Measurements from ENCODE around the gene NSUN4.

- no peak for TF ChIP-seq EP300 (IDR thresholded peaks at IDR 0.05; ENCODE audit: borderline replicate concordance in 1 of 2, control insufficient read depth in 1 of 2, low read depth in 2 of 2, low read length in 2 of 2)
- TF ChIP-seq, protein P1, sequence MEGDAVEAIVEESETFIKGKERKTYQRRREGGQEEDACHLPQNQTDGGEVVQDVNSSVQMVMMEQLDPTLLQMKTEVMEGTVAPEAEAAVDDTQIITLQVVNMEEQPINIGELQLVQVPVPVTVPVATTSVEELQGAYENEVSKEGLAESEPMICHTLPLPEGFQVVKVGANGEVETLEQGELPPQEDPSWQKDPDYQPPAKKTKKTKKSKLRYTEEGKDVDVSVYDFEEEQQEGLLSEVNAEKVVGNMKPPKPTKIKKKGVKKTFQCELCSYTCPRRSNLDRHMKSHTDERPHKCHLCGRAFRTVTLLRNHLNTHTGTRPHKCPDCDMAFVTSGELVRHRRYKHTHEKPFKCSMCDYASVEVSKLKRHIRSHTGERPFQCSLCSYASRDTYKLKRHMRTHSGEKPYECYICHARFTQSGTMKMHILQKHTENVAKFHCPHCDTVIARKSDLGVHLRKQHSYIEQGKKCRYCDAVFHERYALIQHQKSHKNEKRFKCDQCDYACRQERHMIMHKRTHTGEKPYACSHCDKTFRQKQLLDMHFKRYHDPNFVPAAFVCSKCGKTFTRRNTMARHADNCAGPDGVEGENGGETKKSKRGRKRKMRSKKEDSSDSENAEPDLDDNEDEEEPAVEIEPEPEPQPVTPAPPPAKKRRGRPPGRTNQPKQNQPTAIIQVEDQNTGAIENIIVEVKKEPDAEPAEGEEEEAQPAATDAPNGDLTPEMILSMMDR (IDR thresholded peaks at IDR 0.05 in 2 of 3, conservative IDR thresholded peaks at IDR 0.05 in 1 of 3; ENCODE audit: control insufficient read depth in 2 of 3, extremely low read depth in 1 of 3, insufficient read depth in 1 of 3, low read depth in 3 of 3, low read length in 3 of 3): no peak
- no peak for TF ChIP-seq POLR2AphosphoS2 (IDR thresholded peaks at IDR 0.05; ENCODE audit: low read depth, low read length)
- TF ChIP-seq, protein P2, sequence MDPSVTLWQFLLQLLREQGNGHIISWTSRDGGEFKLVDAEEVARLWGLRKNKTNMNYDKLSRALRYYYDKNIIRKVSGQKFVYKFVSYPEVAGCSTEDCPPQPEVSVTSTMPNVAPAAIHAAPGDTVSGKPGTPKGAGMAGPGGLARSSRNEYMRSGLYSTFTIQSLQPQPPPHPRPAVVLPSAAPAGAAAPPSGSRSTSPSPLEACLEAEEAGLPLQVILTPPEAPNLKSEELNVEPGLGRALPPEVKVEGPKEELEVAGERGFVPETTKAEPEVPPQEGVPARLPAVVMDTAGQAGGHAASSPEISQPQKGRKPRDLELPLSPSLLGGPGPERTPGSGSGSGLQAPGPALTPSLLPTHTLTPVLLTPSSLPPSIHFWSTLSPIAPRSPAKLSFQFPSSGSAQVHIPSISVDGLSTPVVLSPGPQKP (IDR thresholded peaks at IDR 0.05; ENCODE audit: low read depth, low read length): no peak
- TF ChIP-seq SUPT20H (IDR thresholded peaks at IDR 0.05; ENCODE audit: borderline replicate concordance, control insufficient read depth, low read depth, low read length): no peak
- TF ChIP-seq CREM (IDR thresholded peaks at IDR 0.05; ENCODE audit: low read depth): no peak
- TF ChIP-seq POLR2A (IDR thresholded peaks at IDR 0.05; ENCODE audit: low read depth, low read length): no peak
- no peak for TF ChIP-seq POLR2AphosphoS5 (IDR thresholded peaks at IDR 0.05; ENCODE audit: low read length)
- TF ChIP-seq NR2C2 (IDR thresholded peaks at IDR 0.05; ENCODE audit: borderline replicate concordance, control insufficient read depth, insufficient read length, low read depth): no peak
- no peak for TF ChIP-seq BHLHE40 (IDR thresholded peaks at IDR 0.05; ENCODE audit: borderline replicate concordance in 1 of 2, low read depth in 2 of 2, low read length in 1 of 2)
- TF ChIP-seq KDM1A (IDR thresholded peaks at IDR 0.05; ENCODE audit: borderline replicate concordance): no peak
- no peak for TF ChIP-seq MEF2A (IDR thresholded peaks at IDR 0.05; ENCODE audit: insufficient read depth, low read depth, low read length)
Measured at GRCh38 chr1:46306159-46306530, 34.5 kb upstream of the NSUN4 start.

All from GM12878 (cell line).